Pulmonary artery endothelial cell (primary cell): Measurements from ENCODE around the gene NCOA6. TPM values are rescaled to one million over a fixed set of nuclear protein-coding genes. Genes with fewer than 3 reads are reported as not detected.
"Not testable (repeated sequence)": the region's sequence is repeated elsewhere in the genome, so short reads cannot be mapped to it uniquely, and the experiment has no call there.

Source experiments
- DNase-seq: peaks from one replicate; pipeline ENCODE4 v3.0.0-alpha.2; 2011; ENCODE audit warnings: low read depth, low spot score
- total RNA-seq: library from RNA; depleted of rRNA; stranded (reverse); fragments of >200 nt; gene quantifications from 2 replicates; pipeline ENCODE4 v1.2.3, GENCODE V29; 2014

The NCOA6 gene
- total RNA-seq, 1 donor from 2014 or later, result 5.3 TPM

GRCh38 chr20:34720266-34720665, 105.2 kb downstream of the NCOA6 start:
- no peak for DNase-seq

- not testable (repeated sequence) for DNase-seq
These were observed 106.0 kb downstream of the NCOA6 start for GRCh38 chr20:34719242-34720017.

- DNase-seq, result no peak
These were observed 108.0 kb downstream of the NCOA6 start for GRCh38 chr20:34717230-34718095.

- no peak for DNase-seq
These were observed 108.6 kb downstream of the NCOA6 start for GRCh38 chr20:34716921-34717229.

- no peak for DNase-seq
These were observed 110.1 kb downstream of the NCOA6 start for GRCh38 chr20:34715384-34715783.

- DNase-seq, result not testable (repeated sequence)
These were observed 111.4 kb downstream of the NCOA6 start for GRCh38 chr20:34713944-34714515.

GRCh38 chr20:34713194-34713943, 112.1 kb downstream of the NCOA6 start:
- peak; percentile 96 for DNase-seq

- no peak for DNase-seq
These were observed 112.8 kb downstream of the NCOA6 start for GRCh38 chr20:34712525-34713192.

GRCh38 chr20:34711813-34712430, 113.5 kb downstream of the NCOA6 start:
- DNase-seq, result no peak

- DNase-seq, result no peak
These were observed 114.4 kb downstream of the NCOA6 start for GRCh38 chr20:34710861-34711574.

- DNase-seq, result no peak
These were observed 114.9 kb downstream of the NCOA6 start for GRCh38 chr20:34710568-34710839.

- no peak for DNase-seq
These were observed 115.5 kb downstream of the NCOA6 start for GRCh38 chr20:34709831-34710567.

- no peak for DNase-seq
These were observed 116.2 kb downstream of the NCOA6 start for GRCh38 chr20:34709044-34709830.

- DNase-seq, result no peak
These were observed 116.8 kb downstream of the NCOA6 start for GRCh38 chr20:34708621-34709043.

- no peak for DNase-seq
These were observed 118.3 kb downstream of the NCOA6 start for GRCh38 chr20:34706912-34707784.

- no peak for DNase-seq
These were observed 119.1 kb downstream of the NCOA6 start for GRCh38 chr20:34706302-34706875.
